HG03460 (cell line): Measurements from ENCODE around the gene WDR37.
"Not testable (repeated sequence)": the region's sequence is repeated elsewhere in the genome, so short reads cannot be mapped to it uniquely, and the experiment has no call there.

Source experiments
- ATAC-seq: cut with Tn5 transposase; IDR thresholded peaks from one replicate; pipeline ENCODE4 v1.9.1; 2021; ENCODE audit not compliant: unreplicated experiment

Gene WDR37

DNA sequence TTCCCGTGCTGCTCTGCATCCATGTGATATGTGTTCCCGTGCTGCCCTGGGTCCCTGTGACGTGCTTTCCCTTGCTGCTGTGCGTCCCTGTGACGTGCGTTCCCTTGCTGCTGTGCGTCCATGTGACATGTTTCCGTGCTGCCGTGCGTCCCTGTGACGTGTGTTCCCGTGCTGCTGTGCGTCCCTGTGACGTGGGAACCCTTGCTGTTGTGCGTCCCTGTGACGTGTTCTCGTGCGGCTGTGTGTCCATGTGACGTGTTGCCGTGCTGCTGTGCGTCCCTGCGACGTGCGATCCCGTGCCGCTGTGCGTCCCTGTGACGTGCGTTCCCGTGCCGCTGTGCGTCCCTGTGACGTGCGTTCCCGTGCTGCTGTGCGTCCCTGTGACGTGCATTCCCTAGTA, 45.8 kb downstream of the WDR37 start:
- no peak for ATAC-seq

- no peak for ATAC-seq
Observed at GRCh38 chr10:1102416-1102815, 46.2 kb downstream of the WDR37 start.

GRCh38 chr10:1102831-1103230, 46.6 kb downstream of the WDR37 start:
- no peak for ATAC-seq

- no peak for ATAC-seq
Observed at GRCh38 chr10:1103551-1103950, 47.4 kb downstream of the WDR37 start.

DNA sequence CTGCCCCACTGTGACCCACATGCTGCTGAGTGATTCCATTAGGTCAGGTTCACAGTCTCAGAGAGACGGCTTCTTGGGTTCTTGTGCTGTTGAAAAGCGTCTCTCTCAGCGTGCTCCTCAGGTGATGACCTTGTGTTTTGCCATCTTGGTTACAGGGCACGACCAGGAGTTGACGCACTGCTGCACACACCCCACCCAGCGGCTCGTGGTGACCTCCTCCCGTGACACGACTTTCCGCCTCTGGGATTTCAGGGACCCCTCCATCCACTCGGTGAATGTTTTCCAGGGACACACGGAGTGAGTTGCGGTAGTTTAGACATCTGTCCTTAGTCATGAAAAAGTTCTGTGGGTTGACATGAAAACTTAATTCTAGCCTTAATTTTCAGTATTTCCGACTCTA, 48.8 kb downstream of the WDR37 start:
- ATAC-seq = no peak

- no peak for ATAC-seq
Observed at GRCh38 chr10:1107004-1107403, 50.8 kb downstream of the WDR37 start.

- no peak for ATAC-seq
Observed at GRCh38 chr10:1107679-1108078, 51.5 kb downstream of the WDR37 start.

DNA sequence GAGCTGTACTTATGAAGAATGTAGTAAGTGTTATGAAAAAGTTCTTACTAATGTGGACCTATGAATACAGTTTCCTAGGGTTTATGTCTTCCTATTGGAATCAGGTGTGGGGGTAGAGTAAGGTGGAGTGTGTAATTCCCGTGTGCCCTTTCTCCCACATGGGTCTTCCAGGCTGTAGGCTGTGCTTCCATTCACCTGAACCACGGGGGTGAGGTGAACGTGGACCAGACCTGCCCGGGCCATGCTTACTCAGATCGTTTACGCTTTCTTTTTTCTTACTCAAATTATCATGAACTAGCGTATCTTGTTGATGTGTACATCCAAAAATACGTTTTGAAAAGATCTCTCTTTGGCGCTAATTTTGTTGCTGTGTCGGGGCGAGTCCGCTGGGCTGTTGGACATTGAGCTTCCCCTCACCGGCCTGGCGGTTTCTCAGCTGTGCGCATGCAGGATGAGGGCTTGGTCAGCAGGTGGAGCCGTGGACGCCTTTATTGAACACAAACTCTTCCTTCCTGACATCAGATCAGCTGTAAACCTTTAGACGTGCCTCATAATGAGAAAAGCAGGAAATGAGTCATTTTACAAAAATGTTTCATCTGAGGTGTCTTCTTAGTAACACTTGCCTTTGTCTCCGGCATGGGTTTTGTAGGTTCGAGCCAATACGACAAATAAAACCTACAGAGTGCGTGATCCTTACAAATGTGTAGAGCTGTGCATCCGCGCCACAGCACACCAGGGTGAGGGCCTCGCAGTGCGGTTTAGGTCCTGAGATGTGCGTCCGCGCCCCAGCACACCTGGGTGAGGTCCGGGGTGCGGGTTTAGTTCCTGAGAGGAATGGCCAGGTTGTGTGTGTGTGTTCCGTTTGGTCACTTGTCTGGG, 53.8 kb downstream of the WDR37 start:
- peak; percentile 81 for ATAC-seq

DNA sequence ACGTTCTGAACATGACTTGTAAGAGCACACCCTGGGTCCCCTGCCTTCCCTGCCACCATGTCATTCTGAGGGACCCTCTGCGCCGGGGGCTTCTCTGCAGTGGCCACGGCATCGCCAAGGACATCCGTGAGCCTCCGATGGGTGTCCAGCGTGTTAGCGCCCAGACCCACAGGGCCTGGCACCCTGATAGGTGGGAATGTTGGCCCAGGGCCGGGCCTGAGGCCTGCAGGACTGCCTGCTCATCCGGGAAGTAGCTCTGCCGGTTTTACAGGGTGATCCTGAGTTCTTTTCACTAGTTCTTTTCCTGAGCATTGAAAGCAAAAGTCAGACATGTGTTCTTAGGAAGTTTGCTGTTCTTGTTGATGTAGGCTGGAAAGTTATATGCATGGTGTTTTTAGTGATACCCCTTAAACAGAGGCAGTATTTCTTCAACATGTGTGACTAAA, 54.5 kb downstream of the WDR37 start:
- ATAC-seq = no peak

DNA sequence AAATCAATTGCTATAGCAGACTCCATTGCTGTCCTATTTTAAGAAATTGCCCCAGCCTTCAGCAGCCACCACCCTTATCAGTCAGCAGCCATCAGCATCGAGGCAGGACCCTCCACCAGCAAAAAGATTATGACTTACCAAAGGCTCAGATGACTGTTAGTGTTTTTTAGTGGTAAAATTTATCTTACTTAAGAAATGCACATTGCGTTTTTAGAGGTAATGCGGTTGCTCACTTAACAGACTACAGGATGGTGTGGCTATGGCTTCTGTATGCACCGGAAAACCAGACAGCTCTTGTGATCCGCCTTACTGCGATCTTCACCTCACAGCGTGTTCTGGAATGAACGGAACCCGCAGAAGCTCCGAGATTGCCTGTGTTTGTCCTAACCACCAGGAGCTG, 58.1 kb downstream of the WDR37 start:
- ATAC-seq = no peak

GRCh38 chr10:1114719-1115606, 58.8 kb downstream of the WDR37 start:
- no peak for ATAC-seq

GRCh38 chr10:1115607-1115955, 59.4 kb downstream of the WDR37 start:
- no peak for ATAC-seq

DNA sequence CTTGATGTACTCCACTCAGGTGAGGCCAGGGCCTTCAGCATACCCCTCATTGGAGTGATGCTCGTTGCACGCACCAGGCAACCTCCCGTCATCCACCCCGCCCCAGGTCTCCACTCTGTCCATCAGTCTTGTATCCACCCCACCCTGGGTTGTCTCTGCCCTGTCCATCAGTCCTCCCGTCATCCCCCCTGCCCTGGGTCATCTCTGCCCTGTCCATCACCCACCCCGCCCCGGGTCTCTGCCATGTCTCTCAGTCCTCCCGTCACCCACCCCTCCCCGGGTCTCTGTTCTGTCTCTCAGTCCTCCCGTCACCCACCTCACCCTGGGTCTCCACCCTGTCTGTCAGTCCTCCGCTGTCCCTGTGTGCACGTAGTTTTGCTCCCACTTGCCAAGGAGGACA, 59.9 kb downstream of the WDR37 start:
- no peak for ATAC-seq

GRCh38 chr10:1116696-1117280, 60.6 kb downstream of the WDR37 start:
- ATAC-seq = no peak

GRCh38 chr10:1117651-1118050, 61.5 kb downstream of the WDR37 start:
- ATAC-seq = no peak

DNA sequence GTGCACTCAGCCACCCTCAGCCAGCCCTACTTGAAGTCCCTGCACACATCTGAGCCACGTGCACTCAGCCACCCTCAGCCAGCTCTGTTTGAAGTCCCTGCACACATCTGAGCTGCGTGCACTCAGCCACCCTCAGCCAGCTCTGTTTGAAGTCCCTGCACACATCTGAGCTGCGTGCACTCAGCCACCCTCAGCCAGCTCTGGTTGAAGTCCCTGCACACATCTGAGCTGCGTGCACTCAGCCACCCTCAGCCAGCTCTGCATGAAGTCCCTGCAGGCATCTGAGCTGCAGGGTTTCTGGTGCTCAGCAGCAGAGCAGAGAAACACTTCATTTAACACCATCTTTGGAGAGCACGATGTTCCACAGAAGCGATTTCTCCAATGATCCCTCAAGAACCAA, 62.1 kb downstream of the WDR37 start:
- ATAC-seq = not testable (repeated sequence)

DNA sequence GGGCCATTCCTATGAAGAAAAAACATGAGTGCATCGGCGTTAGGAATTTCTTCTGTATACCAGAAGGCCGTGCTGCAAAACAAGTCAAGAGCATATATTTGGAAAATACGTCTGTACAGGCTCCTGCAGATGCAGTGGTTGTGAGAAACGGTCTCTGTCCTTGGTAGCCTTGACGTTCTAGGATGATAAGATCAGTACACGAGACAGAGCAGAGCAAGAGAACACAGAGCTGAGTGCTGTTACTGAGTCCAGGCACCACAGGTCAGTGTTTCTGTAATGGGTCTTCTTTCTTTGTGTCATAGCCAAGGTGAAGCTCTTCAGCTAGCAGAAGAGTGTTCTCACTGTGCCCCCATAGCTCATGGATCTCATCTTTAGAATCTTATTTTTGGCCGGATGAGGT, 62.8 kb downstream of the WDR37 start:
- no peak for ATAC-seq

DNA sequence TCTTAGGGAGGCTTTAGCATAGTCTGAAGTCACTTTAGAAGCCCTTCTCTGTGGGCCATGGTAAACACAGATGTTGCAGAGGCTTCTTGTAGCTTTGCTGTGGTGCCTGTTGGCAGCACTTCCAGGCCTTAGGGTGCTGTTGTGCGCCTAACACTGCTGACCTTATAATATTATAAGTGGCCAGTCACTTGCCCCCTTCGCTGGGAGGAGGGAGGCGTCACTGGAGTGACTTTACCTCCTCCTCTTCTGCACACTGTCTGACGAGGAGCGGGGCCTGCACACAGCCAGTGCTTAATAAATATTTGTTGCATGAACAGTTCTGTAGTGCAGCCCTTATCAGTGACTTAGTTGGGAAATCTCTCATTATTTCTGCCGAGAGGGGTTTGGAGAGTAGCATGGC, 63.3 kb downstream of the WDR37 start:
- no peak for ATAC-seq

DNA sequence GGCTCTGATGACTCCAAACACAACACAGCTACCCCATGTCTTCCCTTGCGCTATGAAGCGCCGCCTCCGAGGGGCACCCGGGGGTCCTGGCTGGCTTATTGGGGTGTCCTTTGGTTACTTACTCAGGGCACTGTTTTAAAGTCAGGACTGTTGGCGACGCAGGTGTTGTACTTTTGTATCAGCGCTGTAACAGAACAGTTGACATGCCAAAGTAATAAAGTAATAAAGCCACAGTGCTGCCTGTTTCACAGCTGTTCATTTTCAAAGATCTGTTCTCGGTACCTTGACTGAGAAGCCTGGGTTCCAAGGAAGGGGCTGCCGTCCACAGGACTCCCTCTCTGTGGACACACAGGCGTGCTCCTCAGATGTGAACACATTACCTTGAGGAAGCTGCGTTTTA, 64.1 kb downstream of the WDR37 start:
- no peak for ATAC-seq

DNA sequence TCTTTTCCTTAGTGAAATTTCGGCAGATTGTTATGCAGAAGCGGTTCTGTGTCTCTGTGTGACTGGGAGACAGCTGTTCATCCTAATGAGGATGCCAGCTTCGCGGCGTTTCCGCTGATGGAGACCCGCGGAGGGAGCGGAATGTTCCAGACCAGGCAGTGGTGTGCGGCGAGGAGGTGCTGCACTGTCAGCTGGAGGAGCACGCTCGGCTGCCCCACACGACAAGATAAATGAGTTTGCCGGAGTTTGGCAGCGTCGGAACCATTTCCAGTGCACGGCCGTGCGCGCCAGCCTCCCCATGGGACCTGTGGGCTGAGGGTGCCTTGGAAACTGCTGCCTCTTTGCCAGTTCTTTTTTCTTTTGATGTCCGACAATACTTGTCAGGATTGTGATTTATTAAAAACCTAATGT, 64.6 kb downstream of the WDR37 start:
- ATAC-seq = no peak

- ATAC-seq = no peak
Observed at GRCh38 chr10:1121271-1121970, 65.2 kb downstream of the WDR37 start.
